ENCODE data around the gene SCFD2.

Gene SCFD2

GRCh38 chr4:53007024-53007423 lies 358.8 kb downstream of the SCFD2 start:
- DNase-seq (ENCODE audit: low read depth) = no peak
- no peak overlapping the region for H3K4me3 ChIP-seq (replicated peaks; ENCODE audit: low read depth, low read length)
- no peak for TF ChIP-seq CTCF (IDR thresholded peaks at IDR 0.05; ENCODE audit: low read length, missing control alignments)

GRCh38 chr4:53005808-53006207 lies 360.1 kb downstream of the SCFD2 start:
- TF ChIP-seq CTCF (IDR thresholded peaks at IDR 0.05; ENCODE audit: low read length, missing control alignments) = no peak
- no peak overlapping the region for H3K4me3 ChIP-seq (replicated peaks; ENCODE audit: low read depth, low read length)
- no peak for DNase-seq (ENCODE audit: low read depth)

- TF ChIP-seq CTCF (IDR thresholded peaks at IDR 0.05; ENCODE audit: low read length, missing control alignments) = no peak
- no peak for DNase-seq (ENCODE audit: low read depth)
- no peak overlapping the region for H3K4me3 ChIP-seq (replicated peaks; ENCODE audit: low read depth, low read length)
These were observed 360.7 kb downstream of the SCFD2 start for GRCh38 chr4:53005149-53005546.

GRCh38 chr4:53004497-53005148 lies 361.2 kb downstream of the SCFD2 start:
- no peak overlapping the region for H3K4me3 ChIP-seq (replicated peaks; ENCODE audit: low read depth, low read length)
- no peak for TF ChIP-seq CTCF (IDR thresholded peaks at IDR 0.05; ENCODE audit: low read length, missing control alignments)
- DNase-seq (ENCODE audit: low read depth) = no peak

- H3K4me3 ChIP-seq (replicated peaks; ENCODE audit: low read depth, low read length) = no peak overlapping the region
- TF ChIP-seq CTCF (IDR thresholded peaks at IDR 0.05; ENCODE audit: low read length, missing control alignments) = no peak
- no peak for DNase-seq (ENCODE audit: low read depth)
These were observed 361.9 kb downstream of the SCFD2 start for GRCh38 chr4:53003959-53004358.

GRCh38 chr4:53000560-53000959 lies 365.3 kb downstream of the SCFD2 start:
- TF ChIP-seq CTCF (IDR thresholded peaks at IDR 0.05; ENCODE audit: low read length, missing control alignments) = no peak
- H3K4me3 ChIP-seq (replicated peaks; ENCODE audit: low read depth, low read length) = no peak overlapping the region
- DNase-seq (ENCODE audit: low read depth) = no peak

GRCh38 chr4:52999626-53000025 lies 366.2 kb downstream of the SCFD2 start:
- no peak for DNase-seq (ENCODE audit: low read depth)
- no peak overlapping the region for H3K4me3 ChIP-seq (replicated peaks; ENCODE audit: low read depth, low read length)
- no peak for TF ChIP-seq CTCF (IDR thresholded peaks at IDR 0.05; ENCODE audit: low read length, missing control alignments)

Measured in fibroblast of pulmonary artery (primary cell).